ENCODE measurements around the gene NSUN5.
"Not testable (repeated sequence)": the region's sequence is repeated elsewhere in the genome, so short reads cannot be mapped to it uniquely, and the experiment has no call there.

NSUN5 gene

GRCh38 chr7:73308665-73309214 lies at the start of gene NSUN5:
Gene NSUN5 (minus strand): TSS chr7:73308826. CDS start chr7:73308790, 36 bp downstream.
- peak; percentile 91 for DNase-seq

GRCh38 chr7:73356159-73356558 lies 47.5 kb upstream of the NSUN5 start:
- no peak for DNase-seq

DNA sequence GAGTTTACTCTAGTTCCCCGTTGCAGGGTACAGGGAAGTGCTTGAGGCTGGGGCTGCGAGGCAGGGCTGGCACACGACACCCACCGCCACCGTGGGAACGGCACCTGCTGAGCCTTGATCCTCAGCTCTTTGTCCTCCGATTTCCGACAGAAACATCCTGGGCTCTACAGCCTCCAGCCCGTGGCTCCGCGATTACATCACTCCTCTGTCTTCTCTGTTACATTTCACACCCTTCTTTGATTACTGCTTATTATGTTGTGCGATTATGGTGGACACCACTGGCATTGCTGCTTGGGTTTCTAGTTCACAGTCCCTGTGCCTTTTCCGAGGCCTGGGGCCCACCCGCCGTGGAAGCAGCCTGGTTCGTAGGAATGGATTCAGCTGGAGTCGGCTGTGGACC lies 46.2 kb upstream of the NSUN5 start:
- no peak for DNase-seq

GRCh38 chr7:73354196-73354595 lies 45.6 kb upstream of the NSUN5 start:
- DNase-seq, result no peak

- DNase-seq, result no peak
Observed at GRCh38 chr7:73353243-73353642, 44.6 kb upstream of the NSUN5 start.

GRCh38 chr7:73352784-73353183 lies 44.2 kb upstream of the NSUN5 start:
- DNase-seq, result no peak

DNA sequence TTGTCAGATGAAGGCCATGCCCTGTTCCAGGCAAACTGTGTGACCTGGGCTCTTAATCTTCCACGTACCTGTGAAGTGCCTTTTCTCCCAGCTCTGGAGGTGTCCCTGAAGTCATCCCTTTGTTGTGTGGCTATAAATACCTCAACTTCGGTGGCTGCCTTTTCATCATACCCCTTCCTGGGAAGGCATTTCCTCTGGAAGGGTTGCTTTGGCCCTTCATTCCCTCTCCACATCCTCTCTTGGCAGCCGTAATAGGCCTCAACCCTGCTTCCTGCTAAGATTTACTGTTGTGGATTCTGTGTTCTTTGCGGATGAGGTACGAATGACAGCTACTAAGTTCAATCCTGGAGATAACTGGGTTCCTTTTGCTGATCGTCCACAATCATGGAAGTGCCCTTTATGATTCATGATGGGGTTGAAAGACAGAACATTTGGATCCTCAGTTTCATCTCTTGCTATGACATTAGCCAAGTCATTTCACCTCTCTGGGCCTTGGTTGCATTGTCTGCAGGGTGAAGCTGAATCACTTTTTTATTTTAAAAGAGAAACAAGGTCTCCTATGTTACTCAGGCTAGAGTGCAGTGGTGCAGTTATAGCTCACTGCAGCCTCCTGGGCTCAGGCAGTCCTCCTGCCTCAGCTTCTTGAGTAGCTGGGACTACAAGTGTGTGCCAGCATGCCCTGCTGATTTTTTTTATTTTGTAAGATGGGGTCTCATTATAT lies 43.0 kb upstream of the NSUN5 start:
- no peak for DNase-seq

GRCh38 chr7:73350306-73351068 lies 41.9 kb upstream of the NSUN5 start:
- no peak for DNase-seq

- no peak for DNase-seq
Observed at GRCh38 chr7:73349763-73350162, 41.1 kb upstream of the NSUN5 start.

DNA sequence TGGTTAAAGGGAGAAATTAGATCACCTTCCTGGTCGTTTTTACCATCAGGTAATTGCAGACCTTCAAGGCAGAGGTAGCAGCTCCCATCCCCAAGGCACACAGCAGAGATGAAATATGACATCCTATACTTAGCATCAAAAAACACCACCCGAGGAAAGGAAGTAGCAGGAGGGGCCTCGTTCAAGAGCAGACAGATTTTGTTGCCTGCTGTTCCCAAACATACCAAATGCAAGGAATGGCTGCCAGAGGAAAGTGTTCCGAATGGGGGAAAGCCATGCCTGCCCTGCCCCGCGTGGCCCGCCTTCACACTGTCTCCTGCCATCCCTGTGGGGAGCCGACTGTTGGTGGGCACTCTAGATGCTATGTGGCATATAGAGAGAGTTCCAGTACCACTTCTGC lies 37.3 kb upstream of the NSUN5 start:
- DNase-seq, result no peak

DNA sequence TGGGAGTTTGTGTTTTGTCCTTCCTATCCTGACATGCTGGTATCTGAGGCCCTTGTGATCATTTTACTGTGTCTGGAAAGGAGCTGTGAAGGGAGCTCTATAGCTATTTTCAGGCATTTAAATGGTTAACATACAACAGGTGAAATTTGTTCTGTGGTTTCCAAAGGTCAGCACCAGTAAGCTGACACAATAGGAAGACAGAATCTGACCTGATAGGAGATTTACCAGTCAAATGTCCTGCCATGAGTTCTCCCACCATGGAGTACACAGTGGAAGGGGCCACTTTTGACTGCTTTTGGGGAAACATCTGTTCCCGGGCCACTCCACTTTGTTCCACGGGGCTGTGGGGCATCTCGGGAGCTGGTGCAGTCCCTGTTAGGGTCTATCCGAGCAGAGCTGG lies 36.9 kb upstream of the NSUN5 start:
- no peak for DNase-seq

GRCh38 chr7:73343671-73344380 lies 35.2 kb upstream of the NSUN5 start:
- DNase-seq, result no peak

- no peak for DNase-seq
Observed at GRCh38 chr7:73342645-73343044, 34.0 kb upstream of the NSUN5 start.

GRCh38 chr7:73341877-73342276 lies 33.3 kb upstream of the NSUN5 start:
- no peak for DNase-seq

GRCh38 chr7:73340514-73340913 lies 31.9 kb upstream of the NSUN5 start:
- no peak for DNase-seq

GRCh38 chr7:73338321-73338720 lies 29.7 kb upstream of the NSUN5 start:
- DNase-seq, result no peak

DNA sequence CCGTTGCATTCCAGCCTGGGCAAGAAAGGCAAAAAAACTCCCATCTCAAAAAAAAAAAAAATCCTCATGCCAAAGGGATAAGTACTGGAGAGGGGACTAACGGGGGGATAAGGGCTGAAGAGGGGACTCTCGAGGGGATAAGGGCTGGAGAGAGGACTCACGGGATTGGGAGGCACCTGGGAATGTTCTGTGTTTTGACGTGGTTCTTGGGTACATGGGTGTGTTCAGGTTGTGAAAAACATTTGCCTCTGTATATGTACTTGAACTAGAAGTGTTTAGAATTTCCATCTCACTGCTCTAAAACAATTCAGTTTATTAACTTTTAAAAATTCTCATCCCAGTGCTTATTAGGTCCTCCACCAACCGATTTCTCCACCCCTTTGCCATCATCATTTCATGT lies 23.8 kb upstream of the NSUN5 start:
- no peak for DNase-seq

GRCh38 chr7:73330772-73331171 lies 22.1 kb upstream of the NSUN5 start:
- no peak for DNase-seq

GRCh38 chr7:73329861-73330581 lies 21.4 kb upstream of the NSUN5 start:
- no peak for DNase-seq

- no peak for DNase-seq
Observed at GRCh38 chr7:73328696-73329095, 20.1 kb upstream of the NSUN5 start.

DNA sequence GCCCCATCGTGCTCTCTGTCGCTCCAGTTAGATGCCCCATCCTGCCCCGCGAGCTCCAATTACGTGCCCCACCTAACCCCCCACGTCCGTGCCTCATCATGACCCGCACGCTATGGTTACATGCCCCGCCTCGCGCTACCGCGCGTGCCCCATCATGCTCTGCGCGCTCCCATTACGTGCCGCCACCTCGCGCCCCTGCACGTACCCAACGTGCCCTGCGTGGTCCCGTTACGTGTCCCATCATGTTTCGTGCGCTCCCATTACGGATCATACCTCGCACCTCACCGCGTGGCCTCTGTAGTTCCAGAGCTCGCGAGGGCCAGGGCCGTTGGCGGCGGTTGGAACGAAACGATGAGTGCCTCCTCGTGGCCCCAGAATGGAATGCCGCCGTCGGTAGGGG lies 19.3 kb upstream of the NSUN5 start, which contains the start of the genes FKBP6 and TRIM50:
Gene FKBP6 (plus strand): TSS at position 240 of the 400 bp plus-strand sequence. CDS start 268 bp downstream, outside the sequence.
Gene TRIM50 (minus strand): TSS at position 161 of the 400 bp plus-strand sequence. CDS start 3,295 bp downstream, outside the sequence.
- DNase-seq, result not testable (repeated sequence)

- DNase-seq, result not testable (repeated sequence)
Observed at GRCh38 chr7:73327449-73327848, 18.8 kb upstream of the NSUN5 start.
